ENCODE data around the gene MCC.

GRCh38 chr5:113490317-113490716 is 2.1 kb upstream of the MCC start:
- no peak for TF ChIP-seq CTCF (conservative IDR thresholded peaks at IDR 0.05 in 1 of 2, IDR thresholded peaks at IDR 0.05 in 1 of 2; ENCODE audit: low read depth in 1 of 2, low read length in 2 of 2)
- TF ChIP-seq EZH2 (IDR thresholded peaks at IDR 0.05; ENCODE audit: low read length, missing control alignments) = no peak
